ENCODE measurements around the gene PRUNE2. TPM values are rescaled to one million over a fixed set of nuclear protein-coding genes. Genes with fewer than 3 reads are reported as not detected.

The PRUNE2 gene
- total RNA-seq, 1 donor from 2014 or later: 63.8 TPM

- DNase-seq: no peak
Observed at GRCh38 chr9:76718166-76718565, 187.7 kb downstream of the PRUNE2 start.

GRCh38 chr9:76717613-76718012 is 188.3 kb downstream of the PRUNE2 start:
- H3K4me1 Mint-ChIP-seq (ENCODE audit: low read depth, unreplicated experiment): peaks cover 25% of the 10 kb centered on the region
- no peak overlapping the region for H3K4me3 Mint-ChIP-seq (ENCODE audit: unreplicated experiment)
- no peak for DNase-seq
- TF ChIP-seq CTCF (IDR thresholded peaks at IDR 0.05; ENCODE audit: partially characterized antibody, unreplicated experiment): no peak
- peaks cover 4% of the 10 kb centered on the region for H3K27me3 Mint-ChIP-seq (ENCODE audit: unreplicated experiment)
- peaks cover under 1% of the 10 kb centered on the region for H3K9me3 Mint-ChIP-seq (ENCODE audit: unreplicated experiment)
- peak overlapping the region; percentile 67 for H3K27ac Mint-ChIP-seq (ENCODE audit: unreplicated experiment)
- H3K36me3 Mint-ChIP-seq (ENCODE audit: unreplicated experiment): no peaks in the 10 kb centered on the region

More at GRCh38 chr9:76718166-76718565, 187.7 kb downstream of the PRUNE2 start:
- Mint-ChIP-seq H3K27ac (ENCODE audit: unreplicated experiment) (no peak overlapping the region), H3K4me3 (ENCODE audit: unreplicated experiment) (no peak overlapping the region), H3K36me3 (ENCODE audit: unreplicated experiment) (no peaks in the 10 kb centered on the region), H3K27me3 (ENCODE audit: unreplicated experiment) (peaks cover 4% of the 10 kb centered on the region), H3K4me1 (ENCODE audit: low read depth, unreplicated experiment) (peaks cover 25% of the 10 kb centered on the region), H3K9me3 (ENCODE audit: unreplicated experiment) (no peaks in the 10 kb centered on the region)
- TF ChIP-seq CTCF (IDR thresholded peaks at IDR 0.05; ENCODE audit: partially characterized antibody, unreplicated experiment): peak; percentile 22

- no peak for TF ChIP-seq CTCF (IDR thresholded peaks at IDR 0.05; ENCODE audit: partially characterized antibody, unreplicated experiment)
- DNase-seq: no peak
- H3K9me3 Mint-ChIP-seq (ENCODE audit: unreplicated experiment): peaks cover 2% of the 10 kb centered on the region
- H3K27me3 Mint-ChIP-seq (ENCODE audit: unreplicated experiment): peaks cover 4% of the 10 kb centered on the region
- no peaks in the 10 kb centered on the region for H3K36me3 Mint-ChIP-seq (ENCODE audit: unreplicated experiment)
- peak overlapping the region; percentile 67 for H3K27ac Mint-ChIP-seq (ENCODE audit: unreplicated experiment)
- peaks cover 25% of the 10 kb centered on the region for H3K4me1 Mint-ChIP-seq (ENCODE audit: low read depth, unreplicated experiment)
- H3K4me3 Mint-ChIP-seq (ENCODE audit: unreplicated experiment): no peak overlapping the region
Observed at GRCh38 chr9:76717176-76717575, 188.7 kb downstream of the PRUNE2 start.

- peaks cover 2% of the 10 kb centered on the region for H3K9me3 Mint-ChIP-seq (ENCODE audit: unreplicated experiment)
- TF ChIP-seq CTCF (IDR thresholded peaks at IDR 0.05; ENCODE audit: partially characterized antibody, unreplicated experiment): no peak
- DNase-seq: no peak
- no peak overlapping the region for H3K27ac Mint-ChIP-seq (ENCODE audit: unreplicated experiment)
- H3K36me3 Mint-ChIP-seq (ENCODE audit: unreplicated experiment): no peaks in the 10 kb centered on the region
- H3K4me3 Mint-ChIP-seq (ENCODE audit: unreplicated experiment): no peak overlapping the region
- peaks cover 25% of the 10 kb centered on the region for H3K4me1 Mint-ChIP-seq (ENCODE audit: low read depth, unreplicated experiment)
- H3K27me3 Mint-ChIP-seq (ENCODE audit: unreplicated experiment): peaks cover 4% of the 10 kb centered on the region
Observed at GRCh38 chr9:76716085-76716672, 189.7 kb downstream of the PRUNE2 start.

- Mint-ChIP-seq H3K4me1 (ENCODE audit: low read depth, unreplicated experiment) (peaks cover 20% of the 10 kb centered on the region), H3K27me3 (ENCODE audit: unreplicated experiment) (peaks cover under 1% of the 10 kb centered on the region), H3K4me3 (ENCODE audit: unreplicated experiment) (no peak overlapping the region), H3K36me3 (ENCODE audit: unreplicated experiment) (peaks cover 8% of the 10 kb centered on the region), H3K9me3 (ENCODE audit: unreplicated experiment) (peaks cover 2% of the 10 kb centered on the region), H3K27ac (ENCODE audit: unreplicated experiment) (peak overlapping the region; percentile 8)
- TF ChIP-seq CTCF (IDR thresholded peaks at IDR 0.05; ENCODE audit: partially characterized antibody, unreplicated experiment): no peak
- no peak for DNase-seq
Observed at GRCh38 chr9:76713381-76713780, 192.5 kb downstream of the PRUNE2 start.
